Measurements from ENCODE around the gene FUT7.
A peak's percentile ranks its signal among the peaks of the same experiment; 100 is the strongest.

Gene FUT7

GRCh38 chr9:136997830-136998234, 34.1 kb downstream of the FUT7 start:
- no peak for DNase-seq

- no peak for DNase-seq
These were observed 34.5 kb downstream of the FUT7 start for GRCh38 chr9:136997371-136997770.

GRCh38 chr9:136996361-136997292, 35.3 kb downstream of the FUT7 start, which contains the start of gene CLIC3:
Gene CLIC3 (minus strand): TSS chr9:136996568. CDS start chr9:136996543, 25 bp downstream.
- no peak for DNase-seq

- DNase-seq = no peak
These were observed 36.0 kb downstream of the FUT7 start for GRCh38 chr9:136995772-136996311.

GRCh38 chr9:136995362-136995761, 36.5 kb downstream of the FUT7 start:
- DNase-seq = no peak

GRCh38 chr9:136994888-136995230, 37.0 kb downstream of the FUT7 start:
- no peak for DNase-seq

GRCh38 chr9:136994180-136994887, 37.6 kb downstream of the FUT7 start:
- DNase-seq = no peak

- no peak for DNase-seq
These were observed 39.0 kb downstream of the FUT7 start for GRCh38 chr9:136992819-136993369.

GRCh38 chr9:136991993-136992818, 39.7 kb downstream of the FUT7 start, which contains the start of gene PAXX:
Gene PAXX (plus strand): TSS chr9:136992422. CDS start chr9:136992444, 22 bp downstream.
- peak; percentile 90 for DNase-seq

GRCh38 chr9:136990242-136990911, 41.5 kb downstream of the FUT7 start:
- DNase-seq = no peak

- no peak for DNase-seq
These were observed 43.0 kb downstream of the FUT7 start for GRCh38 chr9:136988872-136989271.

- DNase-seq = no peak
These were observed 46.0 kb downstream of the FUT7 start for GRCh38 chr9:136985853-136986252.

- DNase-seq = no peak
These were observed 46.8 kb downstream of the FUT7 start for GRCh38 chr9:136985027-136985602.

- no peak for DNase-seq
These were observed 47.3 kb downstream of the FUT7 start for GRCh38 chr9:136984464-136985026.

GRCh38 chr9:136983656-136984314, 48.1 kb downstream of the FUT7 start:
- no peak for DNase-seq

GRCh38 chr9:136983167-136983566, 48.7 kb downstream of the FUT7 start:
- no peak for DNase-seq

- no peak for DNase-seq
These were observed 49.4 kb downstream of the FUT7 start, which contains the start of gene LCNL1 for GRCh38 chr9:136982232-136983051. Gene LCNL1 (plus strand): TSS chr9:136982993. CDS start chr9:136983587, 594 bp downstream.

- no peak for DNase-seq
These were observed 50.2 kb downstream of the FUT7 start for GRCh38 chr9:136981588-136982231.
